Measurements from ENCODE around the gene KCNN4. TPM values are rescaled to one million over a fixed set of nuclear protein-coding genes. Genes with fewer than 3 reads are reported as not detected.

Gene KCNN4
- total and polyA plus RNA-seq, 10 of the 15 experiments (the other 5 are each of a cell fraction or from before 2014, with no cell fraction given): 1.4 to 112 (median 77.9) TPM

DNA sequence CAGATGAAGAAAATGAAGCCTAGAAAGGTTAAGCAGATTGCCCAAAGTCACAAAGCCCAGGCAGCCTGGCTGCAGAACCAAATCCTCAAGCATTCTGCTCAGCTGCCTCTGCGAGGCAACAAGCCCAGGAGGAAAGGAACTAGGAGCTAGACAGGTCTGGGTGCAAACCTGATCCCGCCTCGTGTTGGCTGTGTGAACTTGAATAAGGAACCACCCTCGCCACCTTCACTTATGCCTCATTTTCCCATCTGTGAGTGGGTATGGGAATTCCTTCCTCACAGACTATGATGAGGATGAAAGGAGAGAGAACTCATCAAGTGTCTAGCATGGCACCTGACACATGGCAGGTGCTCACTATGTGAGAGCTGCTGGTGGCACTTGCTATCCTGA, 32.6 kb downstream of the KCNN4 start:
- peaks cover 17 to 39% of the 10 kb centered on the region in 2 experiments; a peak in 3 of 4 replicates for H3K36me3 ChIP-seq (ENCODE audit: control insufficient read depth in 2 of 2, insufficient read depth in 2 of 2, low read length in 1 of 2)
- peak overlapping the region; percentile 82 for H3K4me2 ChIP-seq (ENCODE audit: control insufficient read depth, insufficient read depth)
- TF ChIP-seq MTA3 (IDR thresholded peaks at IDR 0.05; ENCODE audit: borderline replicate concordance, low read length) (0 out of 2 replicates have a peak, but pooled peaks have one; percentile 31), ZSCAN29 (IDR thresholded peaks at IDR 0.05) (no peak)
- no peaks in the 10 kb centered on the region for H4K20me1 ChIP-seq (ENCODE audit: control insufficient read depth, insufficient read depth)
- ChIA-PET POLR2A (interaction anchor here (0.6 to 13.5 kb wide), 4 partner anchors 17 to 206 kb away, joined by 4 to 307 read pairs (median 42); partner anchors contain the start of gene KCNN4), CTCF (interaction anchor here (0.9 to 8.1 kb wide), 6 partner anchors 16 to 153 kb away, joined by 3 to 144 read pairs (median 8); partner anchors contain the start of gene KCNN4), SMC1A (ENCODE audit: uncharacterized antibody, unreplicated experiment) (interaction anchor here (0.9 to 10.1 kb wide), 3 partner anchors 18 to 31 kb away, joined by 5 to 186 read pairs (median 5); no protein-coding TSS in a partner anchor), RAD21 (ENCODE audit: unreplicated experiment) (interaction anchor here (1.0 to 8.2 kb wide), 5 partner anchors 11 to 80 kb away, joined by 4 to 118 read pairs (median 7); partner anchors contain the start of gene KCNN4)
- H3K79me2 ChIP-seq (ENCODE audit: control insufficient read depth, insufficient read depth, low read length): peaks cover 28% of the 10 kb centered on the region
- no peak overlapping the region for H2AFZ ChIP-seq (ENCODE audit: control insufficient read depth, low read depth, low read length)
- DNase-seq (ENCODE audit: low read depth, low spot score) (no peak), FAIRE-seq (no peak), ATAC-seq (peak; percentile 7)
- intact Hi-C loops (cut with micrococcal nuclease; ENCODE audit: unreplicated experiment) (loop anchor here (2.0 to 5.0 kb wide), 2 partner anchors 17 to 81 kb away; no protein-coding TSS in a partner anchor), in situ Hi-C loops (cut with MboI) (loop anchor here (5.0 kb wide), 1 partner anchor 39 kb away; no protein-coding TSS in a partner anchor)
- no peaks in the 10 kb centered on the region for H3K27me3 ChIP-seq (replicated peaks in 1 of 2; ENCODE audit: control insufficient read depth in 2 of 2, insufficient read depth in 2 of 2, low read length in 1 of 2)
- no peaks in the 10 kb centered on the region for H3K9me3 ChIP-seq (replicated peaks; ENCODE audit: control insufficient read depth, insufficient read depth, low read length)
- TSS peak; percentile 86 for BruUV-seq (replicated peaks)
- H3K27ac ChIP-seq (ENCODE audit: control insufficient read depth, insufficient read depth): peak overlapping the region; percentile 87
- 0 out of 2 replicates have a peak overlapping the region, but pooled peaks have one; percentile 18 for H3K4me3 ChIP-seq
- peak overlapping the region; percentile 49 for H3K9ac ChIP-seq (ENCODE audit: control insufficient read depth, insufficient read depth, low read length)
- H3K4me1 ChIP-seq (ENCODE audit: control insufficient read depth, insufficient read depth, low read length): peaks cover 49% of the 10 kb centered on the region
- 6% methylated on average over 4 of the region's 4 CpGs for WGBS (ENCODE audit: insufficient coverage, insufficient replicate concordance, low lambda C conversion rate, missing lambda C conversion rate)

DNA sequence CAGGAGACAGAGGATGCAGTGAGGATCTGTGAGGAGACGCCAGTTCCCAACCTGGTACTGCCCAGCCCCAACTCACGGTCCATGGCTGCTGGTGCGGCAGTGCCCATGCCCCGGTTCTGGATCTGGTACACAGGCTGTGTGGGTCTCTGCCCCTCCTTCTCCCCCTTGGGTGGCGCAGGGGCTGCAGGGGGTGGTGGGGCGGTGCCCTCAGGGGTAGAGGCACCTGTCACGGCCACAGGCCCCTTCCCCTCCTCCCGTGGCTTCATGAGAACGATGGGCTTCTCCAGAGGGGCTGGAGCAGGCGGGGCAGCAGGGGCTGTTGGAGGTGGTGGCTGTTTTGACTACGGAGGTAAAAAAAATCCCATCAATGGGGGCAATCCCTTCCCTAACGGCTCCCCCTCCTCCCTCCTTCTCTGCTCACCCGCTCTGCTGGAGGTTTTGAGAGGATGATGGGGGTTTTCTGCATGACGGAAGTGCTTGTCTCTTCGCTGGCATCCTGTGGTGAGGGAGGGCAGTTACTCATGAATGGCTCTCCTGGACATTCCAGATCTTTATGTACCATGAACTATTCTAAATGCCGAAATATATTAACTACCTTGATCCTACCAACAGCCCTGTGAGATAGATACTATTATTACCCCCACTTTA, 33.1 kb downstream of the KCNN4 start:
- Histone ChIP-seq H2AFZ (ENCODE audit: control insufficient read depth, low read depth, low read length) (no peak overlapping the region), H3K4me3 (peak overlapping the region; percentile 35; the same call in 1 of the 2 replicates), H3K4me2 (ENCODE audit: control insufficient read depth, insufficient read depth) (peak overlapping the region; percentile 82), H3K27ac (ENCODE audit: control insufficient read depth, insufficient read depth) (peak overlapping the region; percentile 87), H3K27me3 (replicated peaks in 1 of 2; ENCODE audit: control insufficient read depth in 2 of 2, insufficient read depth in 2 of 2, low read length in 1 of 2) (no peaks in the 10 kb centered on the region), H3K4me1 (ENCODE audit: control insufficient read depth, insufficient read depth, low read length) (peaks cover 49% of the 10 kb centered on the region), H3K9ac (ENCODE audit: control insufficient read depth, insufficient read depth, low read length) (peak overlapping the region; percentile 49), H4K20me1 (ENCODE audit: control insufficient read depth, insufficient read depth) (no peaks in the 10 kb centered on the region), H3K79me2 (ENCODE audit: control insufficient read depth, insufficient read depth, low read length) (peaks cover 23% of the 10 kb centered on the region), H3K9me3 (replicated peaks; ENCODE audit: control insufficient read depth, insufficient read depth, low read length) (no peaks in the 10 kb centered on the region), H3K36me3 (ENCODE audit: control insufficient read depth in 2 of 2, insufficient read depth in 2 of 2, low read length in 1 of 2) (peaks cover 17 to 42% of the 10 kb centered on the region in 2 experiments; a peak in 3 of 4 replicates)
- in situ Hi-C loops (cut with MboI): loop anchor here (5.0 kb wide), 1 partner anchor 40 kb away; no protein-coding TSS in a partner anchor
- ChIA-PET POLR2A (interaction anchor here (1.2 to 13.5 kb wide), 4 partner anchors 9 to 79 kb away, joined by 5 to 307 read pairs (median 44); partner anchors contain the start of gene KCNN4), RAD21 (ENCODE audit: unreplicated experiment) (interaction anchor here (0.7 to 8.2 kb wide), 8 partner anchors 12 to 80 kb away, joined by 3 to 118 read pairs (median 24); partner anchors contain the start of gene KCNN4), CTCF (interaction anchor here (1.0 to 8.1 kb wide), 9 partner anchors 17 to 153 kb away, joined by 3 to 144 read pairs (median 16); partner anchors contain the start of genes KCNN4 and PLAUR), SMC1A (ENCODE audit: uncharacterized antibody, unreplicated experiment) (interaction anchor here (0.7 to 10.1 kb wide), 10 partner anchors 8 to 61 kb away, joined by 3 to 186 read pairs (median 19); partner anchors contain the start of gene KCNN4)
- peak; percentile 71 for ATAC-seq
- peak; percentile 43 for DNase-seq (ENCODE audit: low read depth, low spot score)
- 14% methylated on average over 16 of the region's 16 CpGs for WGBS (ENCODE audit: insufficient coverage, insufficient replicate concordance, low lambda C conversion rate, missing lambda C conversion rate)
- no TSS peak for BruUV-seq (replicated peaks)
- FAIRE-seq: no peak
- intact Hi-C loops (cut with micrococcal nuclease; ENCODE audit: unreplicated experiment): loop anchor here (2.0 to 5.0 kb wide), 2 partner anchors 17 to 80 kb away; no protein-coding TSS in a partner anchor
- TF ChIP-seq, protein P1, sequence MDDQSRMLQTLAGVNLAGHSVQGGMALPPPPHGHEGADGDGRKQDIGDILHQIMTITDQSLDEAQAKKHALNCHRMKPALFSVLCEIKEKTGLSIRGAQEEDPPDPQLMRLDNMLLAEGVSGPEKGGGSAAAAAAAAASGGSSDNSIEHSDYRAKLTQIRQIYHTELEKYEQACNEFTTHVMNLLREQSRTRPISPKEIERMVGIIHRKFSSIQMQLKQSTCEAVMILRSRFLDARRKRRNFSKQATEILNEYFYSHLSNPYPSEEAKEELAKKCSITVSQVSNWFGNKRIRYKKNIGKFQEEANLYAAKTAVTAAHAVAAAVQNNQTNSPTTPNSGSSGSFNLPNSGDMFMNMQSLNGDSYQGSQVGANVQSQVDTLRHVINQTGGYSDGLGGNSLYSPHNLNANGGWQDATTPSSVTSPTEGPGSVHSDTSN (IDR thresholded peaks at IDR 0.05; ENCODE audit: insufficient replicate concordance, low read depth, low read length): no peak
- TF ChIP-seq ATF7 (IDR thresholded peaks at IDR 0.05; ENCODE audit: low read depth) (peak; percentile 54; the same call in 1 of the 2 replicates), BHLHE40 (IDR thresholded peaks at IDR 0.05; ENCODE audit: borderline replicate concordance in 1 of 2, low read depth in 2 of 2, low read length in 1 of 2) (no peak), GABPA (IDR thresholded peaks at IDR 0.05; ENCODE audit: low read depth) (no peak), POLR2AphosphoS2 (IDR thresholded peaks at IDR 0.05; ENCODE audit: low read depth, low read length) (no peak), STAT3 (IDR thresholded peaks at IDR 0.05; ENCODE audit: low read depth, low read length) (no peak), KAT2A (conservative IDR thresholded peaks at IDR 0.05; ENCODE audit: control insufficient read depth, low read depth, low read length) (no peak), RAD21 (IDR thresholded peaks at IDR 0.05; ENCODE audit: insufficient read depth, low read depth, low read length) (no peak), CHD4 (IDR thresholded peaks at IDR 0.05) (no peak), HDGF (IDR thresholded peaks at IDR 0.05) (no peak), DPF2 (IDR thresholded peaks at IDR 0.05) (no peak), RFX5 (IDR thresholded peaks at IDR 0.05; ENCODE audit: low read depth, low read length) (no peak)
